ENCODE data around the gene MCC.
A peak's percentile ranks its signal among the peaks of the same experiment; 100 is the strongest.

Gene MCC

GRCh38 chr5:113115956-113116355 lies 372.3 kb downstream of the MCC start:
- Mint-ChIP-seq H3K27ac (no peak overlapping the region), H3K4me1 (no peaks in the 10 kb centered on the region), H3K4me3 (no peak overlapping the region), H3K27me3 (no peaks in the 10 kb centered on the region), H3K9me3 (no peaks in the 10 kb centered on the region)
- ATAC-seq (no peak), DNase-seq (no peak)

- Mint-ChIP-seq H3K27me3 (no peaks in the 10 kb centered on the region), H3K4me3 (no peak overlapping the region), H3K4me1 (no peaks in the 10 kb centered on the region), H3K9me3 (no peaks in the 10 kb centered on the region), H3K27ac (no peak overlapping the region)
- DNase-seq (no peak), ATAC-seq (peak; percentile 26)
Measured at GRCh38 chr5:113115061-113115460, 373.2 kb downstream of the MCC start.

- ATAC-seq: no peak
- H3K9me3 Mint-ChIP-seq: no peaks in the 10 kb centered on the region
- no peak overlapping the region for H3K27ac Mint-ChIP-seq
- H3K4me3 Mint-ChIP-seq: no peak overlapping the region
- H3K27me3 Mint-ChIP-seq: no peaks in the 10 kb centered on the region
- H3K4me1 Mint-ChIP-seq: no peaks in the 10 kb centered on the region
- no peak for DNase-seq
Measured at GRCh38 chr5:113114559-113114958, 373.7 kb downstream of the MCC start.

- Mint-ChIP-seq H3K9me3 (no peaks in the 10 kb centered on the region), H3K4me1 (no peaks in the 10 kb centered on the region), H3K27ac (no peak overlapping the region), H3K4me3 (no peak overlapping the region), H3K27me3 (no peaks in the 10 kb centered on the region)
- DNase-seq (no peak), ATAC-seq (no peak)
Measured at GRCh38 chr5:113112435-113112834, 375.8 kb downstream of the MCC start.

GRCh38 chr5:113110117-113110516 lies 378.1 kb downstream of the MCC start:
- no peak for ATAC-seq
- no peak overlapping the region for H3K27ac Mint-ChIP-seq

GRCh38 chr5:113109344-113109743 lies 378.9 kb downstream of the MCC start:
- ATAC-seq: no peak

More at GRCh38 chr5:113110117-113110516, 378.1 kb downstream of the MCC start:
- Mint-ChIP-seq H3K27me3 (no peaks in the 10 kb centered on the region), H3K4me3 (no peak overlapping the region), H3K9me3 (no peaks in the 10 kb centered on the region), H3K4me1 (no peaks in the 10 kb centered on the region)
- DNase-seq: no peak

GRCh38 chr5:113108485-113108884 lies 379.8 kb downstream of the MCC start:
- Mint-ChIP-seq H3K9me3 (no peaks in the 10 kb centered on the region), H3K27ac (no peak overlapping the region), H3K4me3 (no peak overlapping the region), H3K27me3 (no peaks in the 10 kb centered on the region), H3K4me1 (no peaks in the 10 kb centered on the region)
- DNase-seq (no peak), ATAC-seq (no peak)

More at GRCh38 chr5:113109344-113109743, 378.9 kb downstream of the MCC start:
- H3K27me3 Mint-ChIP-seq: no peaks in the 10 kb centered on the region
- no peak for DNase-seq
- H3K4me3 Mint-ChIP-seq: no peak overlapping the region
- no peaks in the 10 kb centered on the region for H3K4me1 Mint-ChIP-seq
- peak overlapping the region in 1 of 2 donors; percentile 30 for H3K27ac Mint-ChIP-seq
- H3K9me3 Mint-ChIP-seq: no peaks in the 10 kb centered on the region

GRCh38 chr5:113106821-113107220 lies 381.4 kb downstream of the MCC start:
- no peak overlapping the region for H3K4me3 Mint-ChIP-seq
- no peaks in the 10 kb centered on the region for H3K9me3 Mint-ChIP-seq
- no peak for ATAC-seq

GRCh38 chr5:113105693-113106280 lies 382.5 kb downstream of the MCC start:
- no peaks in the 10 kb centered on the region for H3K9me3 Mint-ChIP-seq
- H3K4me1 Mint-ChIP-seq: no peaks in the 10 kb centered on the region
- no peak overlapping the region for H3K4me3 Mint-ChIP-seq
- no peaks in the 10 kb centered on the region for H3K27me3 Mint-ChIP-seq
- H3K27ac Mint-ChIP-seq: no peak overlapping the region
- ATAC-seq (no peak), DNase-seq (no peak)

More at GRCh38 chr5:113106821-113107220, 381.4 kb downstream of the MCC start:
- Mint-ChIP-seq H3K27ac (no peak overlapping the region), H3K4me1 (no peaks in the 10 kb centered on the region), H3K27me3 (no peaks in the 10 kb centered on the region)
- no peak for DNase-seq

- Mint-ChIP-seq H3K4me3 (no peak overlapping the region), H3K27ac (no peak overlapping the region), H3K27me3 (no peaks in the 10 kb centered on the region), H3K4me1 (no peaks in the 10 kb centered on the region), H3K9me3 (no peaks in the 10 kb centered on the region)
- ATAC-seq (no peak), DNase-seq (no peak)
Measured at GRCh38 chr5:113103330-113103729, 384.9 kb downstream of the MCC start.

GRCh38 chr5:113102121-113102531 lies 386.1 kb downstream of the MCC start:
- ATAC-seq (no peak), DNase-seq (no peak)
- no peaks in the 10 kb centered on the region for H3K27me3 Mint-ChIP-seq
- H3K4me3 Mint-ChIP-seq: no peak overlapping the region
- H3K9me3 Mint-ChIP-seq: no peaks in the 10 kb centered on the region
- H3K27ac Mint-ChIP-seq: no peak overlapping the region
- no peaks in the 10 kb centered on the region for H3K4me1 Mint-ChIP-seq

- DNase-seq: no peak
- no peaks in the 10 kb centered on the region for H3K4me1 Mint-ChIP-seq
- H3K27ac Mint-ChIP-seq: no peak overlapping the region
- H3K27me3 Mint-ChIP-seq: no peaks in the 10 kb centered on the region
- H3K9me3 Mint-ChIP-seq: no peaks in the 10 kb centered on the region
- no peak overlapping the region for H3K4me3 Mint-ChIP-seq
- no peak for ATAC-seq
Measured at GRCh38 chr5:113100981-113101380, 387.3 kb downstream of the MCC start.

GRCh38 chr5:113099822-113100221 lies 388.4 kb downstream of the MCC start:
- Mint-ChIP-seq H3K9me3 (no peaks in the 10 kb centered on the region), H3K4me3 (no peak overlapping the region), H3K27me3 (no peaks in the 10 kb centered on the region), H3K27ac (no peak overlapping the region), H3K4me1 (no peaks in the 10 kb centered on the region)
- ATAC-seq: no peak
- no peak for DNase-seq

GRCh38 chr5:113098378-113098777 lies 389.9 kb downstream of the MCC start:
- no peak for ATAC-seq

GRCh38 chr5:113095831-113096230 lies 392.4 kb downstream of the MCC start:
- Mint-ChIP-seq H3K4me3 (no peak overlapping the region), H3K27ac (no peak overlapping the region)
- no peak for DNase-seq

More at GRCh38 chr5:113098378-113098777, 389.9 kb downstream of the MCC start:
- Mint-ChIP-seq H3K4me1 (no peaks in the 10 kb centered on the region), H3K27me3 (no peaks in the 10 kb centered on the region), H3K27ac (peak overlapping the region in 1 of 2 donors; percentile 7), H3K4me3 (no peak overlapping the region), H3K9me3 (no peaks in the 10 kb centered on the region)
- DNase-seq: no peak

GRCh38 chr5:113093558-113093957 lies 394.7 kb downstream of the MCC start:
- peak; percentile 30 for ATAC-seq
- H3K4me1 Mint-ChIP-seq: peaks cover 19% of the 10 kb centered on the region
- no peak for DNase-seq
- H3K9me3 Mint-ChIP-seq: no peaks in the 10 kb centered on the region
- no peak overlapping the region for H3K27ac Mint-ChIP-seq
- H3K27me3 Mint-ChIP-seq: no peaks in the 10 kb centered on the region
- no peak overlapping the region for H3K4me3 Mint-ChIP-seq

More at GRCh38 chr5:113095831-113096230, 392.4 kb downstream of the MCC start:
- ATAC-seq: no peak
- no peaks in the 10 kb centered on the region for H3K27me3 Mint-ChIP-seq
- H3K9me3 Mint-ChIP-seq: no peaks in the 10 kb centered on the region
- H3K4me1 Mint-ChIP-seq: peaks cover 7% of the 10 kb centered on the region

GRCh38 chr5:113092683-113093082 lies 395.6 kb downstream of the MCC start:
- DNase-seq (no peak), ATAC-seq (no peak)
- Mint-ChIP-seq H3K9me3 (no peaks in the 10 kb centered on the region), H3K4me3 (no peak overlapping the region), H3K27me3 (no peaks in the 10 kb centered on the region), H3K4me1 (peaks cover 19% of the 10 kb centered on the region), H3K27ac (no peak overlapping the region)
